Measurements from ENCODE around the gene MAN1B1.

The MAN1B1 gene

DNA sequence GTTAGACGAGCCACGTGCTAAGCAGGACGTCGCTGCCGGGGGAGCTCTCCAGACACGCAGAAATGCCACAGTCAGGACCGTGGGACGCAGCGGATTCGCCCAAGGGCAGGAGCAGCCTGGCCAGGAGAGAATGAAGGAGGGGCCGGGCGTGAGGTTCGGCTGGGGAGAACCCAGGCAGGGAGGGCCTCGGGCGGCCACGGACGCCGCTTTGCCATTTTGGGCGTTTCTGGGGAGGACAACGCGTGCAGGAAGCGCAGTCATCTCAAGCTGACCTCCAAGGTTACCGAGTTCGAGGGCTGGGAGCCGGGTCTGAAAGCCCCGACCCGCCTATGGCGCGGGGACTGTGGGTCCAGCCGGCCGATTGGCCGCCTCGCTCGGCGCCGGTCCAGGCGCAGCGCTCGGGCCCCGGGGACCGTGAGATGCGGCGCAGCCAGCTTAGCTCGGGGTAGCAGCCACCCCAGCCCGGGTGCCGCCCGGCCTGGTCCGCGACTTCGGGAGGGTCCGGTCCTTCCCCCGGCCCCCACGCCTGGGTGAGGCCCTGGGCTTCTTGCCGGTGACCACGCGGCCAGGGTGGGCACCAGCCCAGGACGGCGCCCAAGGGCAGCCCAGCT is 760 bp upstream of the MAN1B1 start:
- no peak for DNase-seq (ENCODE audit: low read depth)

DNA sequence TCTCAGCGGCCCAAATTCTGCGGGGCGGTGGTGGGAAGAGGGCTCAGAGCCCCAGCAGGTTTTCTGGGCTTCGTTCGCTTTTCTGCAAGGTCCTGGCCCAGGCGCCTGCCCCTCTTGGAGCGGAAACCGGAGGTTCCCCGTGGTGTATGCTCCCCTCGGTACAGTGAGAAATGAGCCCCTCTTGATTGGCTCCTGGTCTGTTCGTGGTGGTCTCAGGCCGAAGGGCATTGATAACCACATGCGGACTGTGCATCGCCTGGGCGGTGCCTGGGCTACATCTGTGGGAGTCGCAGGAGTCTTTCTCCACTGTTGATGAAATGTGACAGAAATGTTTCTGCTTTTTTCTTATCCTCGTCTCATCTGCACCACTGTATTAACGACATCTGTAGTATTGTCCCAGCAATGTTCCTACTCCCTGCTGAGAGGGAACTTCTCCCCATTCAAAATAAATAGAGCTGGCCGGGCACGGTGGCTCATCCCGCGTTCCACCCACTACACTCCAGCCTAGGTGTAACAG is 682 bp downstream of the MAN1B1 start:
- DNase-seq (ENCODE audit: low read depth) = no peak

DNA sequence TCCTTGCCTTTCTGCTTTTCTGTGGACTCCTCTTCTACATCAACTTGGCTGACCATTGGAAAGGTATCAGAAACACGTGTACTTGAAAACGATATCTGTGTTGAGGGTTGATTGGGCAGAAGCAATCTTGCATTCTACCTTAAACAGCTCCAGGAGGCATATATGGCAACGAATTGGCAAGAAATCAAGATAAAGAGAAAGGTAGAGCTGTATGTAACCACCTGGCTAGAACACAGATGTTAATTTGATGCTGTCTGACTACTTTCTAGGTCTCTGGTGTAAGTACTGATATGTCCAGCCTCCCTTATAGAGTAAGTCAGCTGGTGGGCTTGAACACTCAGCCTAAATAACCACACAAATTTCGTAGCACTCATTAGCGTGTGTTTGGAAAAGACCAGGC is 1.3 kb downstream of the MAN1B1 start:
- no peak for DNase-seq (ENCODE audit: low read depth)

GRCh38 chr9:137089232-137089947 is 2.6 kb downstream of the MAN1B1 start:
- no peak for DNase-seq (ENCODE audit: low read depth)

GRCh38 chr9:137095664-137096517 is 9.1 kb downstream of the MAN1B1 start:
- DNase-seq (ENCODE audit: low read depth) = no peak

- DNase-seq (ENCODE audit: low read depth) = no peak
These were observed 10.2 kb downstream of the MAN1B1 start for GRCh38 chr9:137096785-137097546.

DNA sequence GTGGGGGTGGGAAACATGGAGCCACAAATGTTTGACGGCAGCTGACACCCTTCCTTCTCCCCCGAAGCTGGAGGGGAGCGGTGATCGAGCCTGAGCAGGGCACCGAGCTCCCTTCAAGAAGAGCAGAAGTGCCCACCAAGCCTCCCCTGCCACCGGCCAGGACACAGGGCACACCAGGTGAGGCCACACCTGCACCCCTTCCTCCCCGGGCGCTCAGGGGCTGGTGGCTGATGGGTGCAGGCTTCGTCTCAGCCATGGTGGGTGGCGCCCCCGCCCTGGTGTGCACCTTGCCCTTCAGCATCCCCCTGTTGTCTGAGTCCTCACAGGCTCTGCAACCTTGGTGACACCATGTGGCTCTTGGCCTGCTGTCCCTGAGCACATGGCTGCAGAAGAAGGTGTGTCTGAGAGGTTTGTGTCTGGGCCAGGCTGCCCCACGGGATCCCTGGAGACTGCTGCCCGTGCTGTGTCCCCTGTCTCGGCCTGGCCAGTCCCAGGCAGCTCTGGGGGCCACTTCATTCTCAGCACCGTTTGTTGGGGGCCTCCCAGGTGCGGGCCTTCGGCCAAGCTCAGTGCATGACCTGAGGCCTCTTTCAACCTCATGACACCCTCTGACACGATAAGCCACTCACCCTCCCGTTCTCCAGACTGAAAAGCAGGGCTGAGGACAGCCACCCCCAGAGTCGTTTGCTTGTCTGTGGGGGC is 11.1 kb downstream of the MAN1B1 start:
- DNase-seq (ENCODE audit: low read depth) = no peak

GRCh38 chr9:137099231-137099630 is 12.4 kb downstream of the MAN1B1 start:
- no peak for DNase-seq (ENCODE audit: low read depth)

DNA sequence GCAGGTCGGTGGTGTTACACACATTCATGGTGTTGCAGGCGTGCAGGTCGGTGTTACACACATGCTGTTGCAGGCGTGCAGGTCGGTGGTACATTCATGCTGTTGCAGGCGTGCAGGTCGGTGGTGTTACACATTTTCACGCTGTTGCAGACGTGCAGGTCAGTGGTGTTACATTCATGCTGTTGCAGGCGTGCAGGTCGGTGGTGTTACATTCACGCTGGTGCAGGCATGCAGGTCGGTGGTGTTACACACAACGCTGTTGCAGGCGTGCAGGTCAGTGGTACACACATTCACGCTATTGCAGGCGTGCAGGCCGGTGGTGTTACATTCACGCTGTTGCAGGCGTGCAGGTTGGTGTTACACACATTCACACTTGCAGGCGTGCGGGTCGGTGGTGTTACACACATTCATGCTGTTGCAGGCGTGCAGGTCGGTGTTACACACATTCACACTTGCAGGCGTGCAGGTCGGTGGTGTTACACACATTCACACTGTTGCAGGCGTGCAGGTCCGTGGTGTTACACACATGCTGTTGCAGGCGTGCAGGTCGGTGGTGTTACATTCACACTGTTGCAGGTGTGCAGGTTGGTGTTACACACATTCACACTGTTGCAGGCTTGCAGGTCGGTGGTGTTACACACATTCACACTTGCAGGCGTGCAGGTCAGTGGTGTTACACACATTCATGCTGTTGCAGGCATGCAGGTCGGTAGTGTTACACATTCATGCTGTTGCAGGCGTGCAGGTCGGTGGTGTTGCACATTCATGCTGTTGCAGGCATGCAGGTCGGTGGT is 16.6 kb downstream of the MAN1B1 start:
- DNase-seq (ENCODE audit: low read depth) = no peak

DNA sequence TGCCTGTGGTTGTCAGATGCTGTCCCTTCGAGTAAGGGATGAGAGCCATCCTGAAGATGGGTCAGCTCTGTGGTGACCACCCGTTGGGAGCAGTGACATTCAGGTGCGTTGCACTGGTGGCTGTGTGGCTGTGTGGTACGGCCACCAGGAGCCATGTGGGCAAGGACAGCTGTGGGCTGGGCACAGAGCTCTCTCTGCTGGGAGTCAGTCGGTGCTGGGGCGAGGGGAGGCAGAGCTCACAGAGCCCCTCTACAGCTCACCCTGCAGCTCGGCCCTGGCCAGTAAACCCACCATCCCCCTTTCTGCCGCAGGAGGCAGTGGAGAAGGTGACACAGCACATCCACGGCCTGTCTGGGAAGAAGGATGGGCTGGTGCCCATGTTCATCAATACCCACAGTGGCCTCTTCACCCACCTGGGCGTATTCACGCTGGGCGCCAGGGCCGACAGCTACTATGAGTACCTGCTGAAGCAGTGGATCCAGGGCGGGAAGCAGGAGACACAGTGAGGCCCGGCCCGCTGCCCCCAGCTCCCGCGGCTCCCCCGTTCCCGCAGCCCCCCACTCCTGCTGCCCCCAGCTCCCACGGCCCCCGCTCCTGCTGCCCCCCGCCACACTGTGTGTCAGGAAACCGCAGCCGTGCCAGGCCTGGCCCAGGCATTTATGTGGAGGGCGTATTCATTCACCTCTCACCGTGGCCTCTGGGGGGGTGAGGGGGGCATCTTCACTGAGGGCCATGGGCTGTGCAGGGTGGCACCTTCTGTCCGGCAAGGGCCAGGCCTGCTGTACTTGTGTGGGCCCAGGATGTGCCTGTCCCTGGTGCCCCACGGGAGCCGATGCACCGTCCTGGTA is 19.3 kb downstream of the MAN1B1 start:
- no peak for DNase-seq (ENCODE audit: low read depth)

DNA sequence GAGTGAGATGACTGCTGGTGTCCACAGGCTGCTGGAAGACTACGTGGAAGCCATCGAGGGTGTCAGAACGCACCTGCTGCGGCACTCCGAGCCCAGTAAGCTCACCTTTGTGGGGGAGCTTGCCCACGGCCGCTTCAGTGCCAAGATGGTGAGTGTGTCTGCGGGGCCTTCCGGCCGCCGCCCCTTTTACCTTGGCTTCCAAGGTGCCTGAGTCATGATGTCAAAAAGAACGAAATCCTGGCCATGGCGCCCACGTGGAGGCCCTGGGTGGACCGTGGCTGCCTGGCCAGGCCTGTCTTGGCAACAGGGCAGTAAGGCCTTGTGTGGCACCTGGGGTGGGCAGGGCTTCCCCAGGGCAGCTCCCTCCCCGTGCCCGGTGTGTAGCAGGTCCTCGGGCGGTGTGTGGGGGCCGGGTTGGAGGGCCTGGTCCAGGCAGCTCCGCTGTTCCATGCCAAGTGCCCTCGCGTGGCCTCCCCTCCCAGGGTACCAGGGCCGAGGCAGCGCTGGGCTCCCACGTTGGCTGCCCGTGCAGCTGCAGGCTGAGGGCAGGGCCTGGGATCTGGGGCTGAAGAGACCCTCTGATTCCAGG is 20.0 kb downstream of the MAN1B1 start:
- no peak for DNase-seq (ENCODE audit: low read depth)

GRCh38 chr9:137107312-137107921 is 20.6 kb downstream of the MAN1B1 start:
- no peak for DNase-seq (ENCODE audit: low read depth)

DNA sequence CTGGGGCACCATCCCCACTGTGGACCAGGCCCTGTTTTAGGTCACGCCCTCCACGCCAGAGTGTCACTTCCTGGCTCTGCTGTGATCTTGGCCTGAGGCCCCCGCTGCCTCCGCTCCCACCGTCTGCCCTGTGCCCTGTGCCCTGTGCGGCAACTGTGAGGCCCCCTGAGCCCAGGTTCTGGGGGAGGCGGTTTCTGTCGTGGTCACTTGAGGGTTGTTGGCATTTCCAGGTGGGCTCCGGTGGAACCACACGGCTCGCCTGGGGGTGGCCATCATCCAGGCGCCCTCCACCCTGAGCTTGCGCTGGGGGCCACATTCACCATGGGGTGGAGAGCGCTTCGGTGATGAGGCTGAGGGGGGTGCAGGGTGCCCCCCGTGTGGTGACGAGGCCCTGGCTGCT is 21.2 kb downstream of the MAN1B1 start:
- no peak for DNase-seq (ENCODE audit: low read depth)

DNA sequence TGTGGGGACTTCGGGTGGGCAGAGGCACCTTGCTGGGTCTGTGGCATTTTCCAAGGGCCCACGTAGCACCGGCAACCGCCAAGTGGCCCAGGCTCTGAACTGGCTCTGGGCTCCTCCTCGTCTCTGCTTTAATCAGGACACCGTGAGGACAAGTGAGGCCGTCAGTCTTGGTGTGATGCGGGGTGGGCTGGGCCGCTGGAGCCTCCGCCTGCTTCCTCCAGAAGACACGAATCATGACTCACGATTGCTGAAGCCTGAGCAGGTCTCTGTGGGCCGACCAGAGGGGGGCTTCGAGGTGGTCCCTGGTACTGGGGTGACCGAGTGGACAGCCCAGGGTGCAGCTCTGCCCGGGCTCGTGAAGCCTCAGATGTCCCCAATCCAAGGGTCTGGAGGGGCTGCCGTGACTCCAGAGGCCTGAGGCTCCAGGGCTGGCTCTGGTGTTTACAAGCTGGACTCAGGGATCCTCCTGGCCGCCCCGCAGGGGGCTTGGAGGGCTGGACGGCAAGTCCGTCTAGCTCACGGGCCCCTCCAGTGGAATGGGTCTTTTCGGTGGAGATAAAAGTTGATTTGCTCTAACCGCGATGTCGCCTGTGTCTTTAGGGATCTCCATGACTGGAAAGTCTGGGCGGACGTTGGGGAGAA is 21.9 kb downstream of the MAN1B1 start:
- no peak for DNase-seq (ENCODE audit: low read depth)

DNA sequence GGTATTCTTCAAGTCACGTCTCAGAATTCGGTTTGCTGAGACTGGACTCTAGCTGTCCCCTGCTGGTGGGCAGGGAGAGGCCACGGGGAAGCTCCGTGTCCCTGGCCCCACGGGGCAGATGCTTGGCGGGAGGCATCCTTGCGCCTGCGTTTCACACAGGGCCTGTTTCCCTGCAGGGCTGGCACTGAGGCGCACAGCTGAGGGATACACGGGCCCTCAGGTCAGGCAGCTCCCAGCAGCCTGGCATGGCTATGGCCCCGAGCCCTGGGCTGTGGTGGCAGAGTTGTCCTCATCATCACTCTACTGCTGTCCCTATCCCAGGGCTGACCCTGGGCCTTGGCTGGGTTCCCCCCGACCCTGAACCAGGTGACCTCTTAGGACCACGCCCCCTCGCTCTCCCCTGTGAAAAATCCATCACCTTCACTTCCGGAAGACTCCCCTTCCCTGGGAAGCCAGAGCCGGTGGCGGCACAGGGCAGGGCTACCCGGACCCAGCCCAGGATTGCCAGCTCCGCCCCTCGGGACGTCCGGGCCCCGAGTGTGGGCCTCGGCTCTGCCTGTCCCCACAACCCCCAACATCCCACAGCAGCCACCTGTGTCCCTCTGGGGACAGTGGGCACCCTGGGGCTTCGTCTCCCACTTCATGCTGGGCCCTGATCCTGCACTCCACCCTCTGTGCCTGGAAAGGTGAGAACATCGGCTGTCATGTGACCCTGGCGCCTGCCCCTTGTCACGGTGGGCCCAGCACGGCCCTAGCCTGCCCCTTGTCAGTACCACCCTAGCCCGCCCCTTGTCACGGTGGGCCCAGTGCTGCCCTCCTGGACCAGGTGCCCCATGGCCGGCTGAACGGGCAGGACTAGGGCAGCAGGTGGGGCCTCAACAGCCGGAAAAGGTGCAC is 22.7 kb downstream of the MAN1B1 start:
- no peak for DNase-seq (ENCODE audit: low read depth)

DNA sequence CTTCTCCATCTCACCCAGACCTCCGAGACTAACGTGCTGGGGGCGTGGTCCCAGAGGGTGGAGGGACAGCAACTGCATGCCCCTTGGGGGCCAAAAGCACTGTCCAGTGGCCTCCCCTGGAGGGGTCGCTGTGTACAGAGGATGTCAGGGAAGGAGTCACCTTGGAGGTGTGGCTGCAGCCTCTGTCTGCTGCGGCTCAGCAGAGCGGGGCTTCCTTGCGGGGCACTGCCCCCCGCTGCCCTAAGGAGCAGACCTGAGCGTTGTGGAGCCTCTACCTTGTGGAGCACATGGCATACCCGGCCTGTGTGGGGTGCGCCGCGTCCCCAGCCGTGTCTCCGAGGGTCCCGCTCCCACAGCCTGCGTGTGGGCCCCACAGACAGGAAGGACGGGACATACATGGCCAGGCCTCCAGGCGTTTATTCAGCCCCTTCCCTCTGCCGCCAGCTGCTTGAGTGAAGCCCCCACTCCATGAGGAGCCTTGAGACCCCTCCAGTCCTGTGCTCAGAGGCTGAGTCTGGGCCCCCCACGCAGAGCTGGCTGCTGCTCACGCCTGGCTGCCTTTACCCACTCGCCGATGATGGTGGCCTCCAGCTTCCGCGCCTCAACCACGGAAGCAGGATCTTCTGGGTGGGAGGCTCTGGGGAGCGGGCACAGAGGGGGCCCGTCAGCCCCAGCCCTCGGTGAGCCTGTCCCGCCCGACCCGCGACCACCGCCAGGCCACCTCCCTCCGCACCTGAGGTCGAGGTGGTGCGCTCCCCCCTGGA is 23.5 kb downstream of the MAN1B1 start:
- DNase-seq (ENCODE audit: low read depth) = no peak

Data from CMK (cell line).